GM21381 (cell line): ENCODE results near the gene PTAR1.

ENCODE experiments used
- ATAC-seq: cut with Tn5 transposase; IDR thresholded peaks from one replicate; pipeline ENCODE4 v1.9.1; 2021; ENCODE audit warnings: mild to moderate bottlenecking, moderate library complexity; ENCODE audit not compliant: unreplicated experiment

The PTAR1 gene

GRCh38 chr9:69753830-69754229 lies 6.0 kb downstream of the PTAR1 start:
- ATAC-seq: no peak

GRCh38 chr9:69750085-69750484 lies 9.7 kb downstream of the PTAR1 start:
- ATAC-seq: no peak

- no peak for ATAC-seq
Measured at GRCh38 chr9:69748304-69748703, 11.5 kb downstream of the PTAR1 start.

- ATAC-seq: no peak
Measured at GRCh38 chr9:69746859-69747560, 12.8 kb downstream of the PTAR1 start.

- no peak for ATAC-seq
Measured at GRCh38 chr9:69745716-69746437, 13.9 kb downstream of the PTAR1 start.

- no peak for ATAC-seq
Measured at GRCh38 chr9:69744688-69745380, 15.0 kb downstream of the PTAR1 start.

- ATAC-seq: no peak
Measured at GRCh38 chr9:69743930-69744329, 15.9 kb downstream of the PTAR1 start.

- ATAC-seq: no peak
Measured at GRCh38 chr9:69740872-69741505, 18.8 kb downstream of the PTAR1 start.

- no peak for ATAC-seq
Measured at GRCh38 chr9:69731348-69731747, 28.5 kb downstream of the PTAR1 start.

GRCh38 chr9:69719983-69720382 lies 39.8 kb downstream of the PTAR1 start:
- ATAC-seq: no peak

- ATAC-seq: no peak
Measured at GRCh38 chr9:69719367-69719766, 40.4 kb downstream of the PTAR1 start.

- no peak for ATAC-seq
Measured at GRCh38 chr9:69718218-69718617, 41.6 kb downstream of the PTAR1 start.

- ATAC-seq: no peak
Measured at GRCh38 chr9:69715825-69716224, 44.0 kb downstream of the PTAR1 start.

GRCh38 chr9:69715096-69715495 lies 44.7 kb downstream of the PTAR1 start:
- ATAC-seq: no peak

- ATAC-seq: no peak
Measured at GRCh38 chr9:69697475-69697874, 62.3 kb downstream of the PTAR1 start.

- no peak for ATAC-seq
Measured at GRCh38 chr9:69696802-69697201, 63.0 kb downstream of the PTAR1 start.

- ATAC-seq: no peak
Measured at GRCh38 chr9:69689991-69690538, 69.7 kb downstream of the PTAR1 start.

- ATAC-seq: no peak
Measured at GRCh38 chr9:69683927-69684326, 75.9 kb downstream of the PTAR1 start.

GRCh38 chr9:69678843-69679538 lies 80.8 kb downstream of the PTAR1 start:
- no peak for ATAC-seq

GRCh38 chr9:69677931-69678330 lies 81.9 kb downstream of the PTAR1 start:
- no peak for ATAC-seq

GRCh38 chr9:69675563-69675962 lies 84.2 kb downstream of the PTAR1 start:
- ATAC-seq: no peak
